GM21825 (cell line): Measurements from ENCODE around the gene MAP7.
"Not testable (repeated sequence)": the region's sequence is repeated elsewhere in the genome, so short reads cannot be mapped to it uniquely, and the experiment has no call there.

ENCODE experiments used
- ATAC-seq: cut with Tn5 transposase; IDR thresholded peaks from one replicate; pipeline ENCODE4 v1.9.1; 2021; ENCODE audit warnings: mild to moderate bottlenecking, moderate library complexity; ENCODE audit not compliant: unreplicated experiment

Gene MAP7

DNA sequence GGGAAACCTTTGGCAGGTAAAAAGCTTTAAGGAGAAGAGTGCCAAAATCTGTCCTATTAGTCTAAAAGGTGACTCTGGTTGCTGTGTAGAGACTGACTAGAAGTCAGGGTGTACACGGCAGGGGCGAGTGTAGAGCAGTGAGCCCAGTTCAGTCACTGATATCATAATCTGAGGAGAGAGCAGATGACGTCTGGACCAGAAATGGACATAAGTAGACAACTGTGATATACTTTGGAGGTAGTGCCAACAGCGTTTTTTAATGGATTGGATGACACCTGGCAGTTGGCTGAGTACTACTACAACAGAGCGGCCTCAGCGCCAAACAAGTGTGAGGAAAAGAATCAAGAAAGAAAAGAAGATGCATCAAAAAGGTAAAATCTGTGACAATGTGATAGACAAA, 76.0 kb downstream of the MAP7 start:
- no peak for ATAC-seq

DNA sequence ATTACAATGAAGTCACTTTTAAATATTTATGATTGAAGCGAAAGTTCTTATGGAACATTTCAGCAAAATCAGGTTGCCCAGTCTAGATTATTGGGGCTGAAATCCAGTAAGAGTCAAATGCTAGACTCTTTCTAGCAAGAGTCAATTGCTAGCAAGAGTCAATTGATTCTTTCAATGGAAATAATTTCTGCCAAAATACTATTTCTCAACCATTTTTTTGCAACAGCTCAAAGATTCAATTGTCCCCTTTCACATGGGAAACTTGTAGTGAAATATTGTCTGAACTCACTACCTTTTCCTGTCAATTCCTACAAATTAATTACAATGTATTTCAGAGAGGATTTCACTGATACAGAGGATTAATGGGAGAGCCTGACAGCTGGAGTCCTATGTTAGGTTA, 78.3 kb downstream of the MAP7 start:
- ATAC-seq, result no peak

DNA sequence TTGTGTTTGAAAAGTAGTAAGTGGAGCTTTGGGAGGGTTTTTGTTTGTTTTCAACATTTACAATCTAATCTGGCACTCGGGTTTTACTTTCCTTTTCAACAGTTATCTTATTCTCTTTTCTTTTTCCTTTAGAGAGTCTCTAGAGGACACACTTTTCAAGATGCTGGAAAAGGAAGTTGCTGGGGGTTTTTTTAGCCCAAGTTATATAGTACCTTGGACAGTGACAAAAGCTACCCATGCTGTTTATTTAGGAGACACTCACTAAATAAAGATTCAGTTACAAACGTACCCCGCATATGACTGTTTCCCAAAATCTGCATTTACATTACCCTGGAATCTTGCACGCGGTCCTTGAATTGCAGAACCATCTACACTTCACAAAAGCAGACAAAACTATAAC, 78.8 kb downstream of the MAP7 start:
- ATAC-seq, result no peak

DNA sequence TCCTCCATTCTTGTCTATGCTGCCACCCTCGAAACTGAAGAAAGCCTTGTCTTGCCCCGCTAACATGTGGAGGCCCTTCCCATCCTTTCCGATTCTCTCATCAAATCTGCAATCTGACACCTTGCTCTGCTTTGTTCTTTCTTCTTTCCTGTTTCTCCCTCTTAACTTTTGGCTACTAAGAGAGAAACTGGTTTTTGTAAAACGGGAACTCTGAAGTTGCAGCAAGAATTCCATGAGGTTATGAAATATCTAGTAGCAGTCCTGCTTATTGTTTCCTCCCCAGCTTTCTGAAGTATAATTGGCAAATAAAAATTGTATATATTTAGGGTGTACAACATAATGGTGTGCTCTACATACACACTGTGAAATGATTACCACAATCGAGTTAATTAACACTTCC, 80.2 kb downstream of the MAP7 start:
- no peak for ATAC-seq

DNA sequence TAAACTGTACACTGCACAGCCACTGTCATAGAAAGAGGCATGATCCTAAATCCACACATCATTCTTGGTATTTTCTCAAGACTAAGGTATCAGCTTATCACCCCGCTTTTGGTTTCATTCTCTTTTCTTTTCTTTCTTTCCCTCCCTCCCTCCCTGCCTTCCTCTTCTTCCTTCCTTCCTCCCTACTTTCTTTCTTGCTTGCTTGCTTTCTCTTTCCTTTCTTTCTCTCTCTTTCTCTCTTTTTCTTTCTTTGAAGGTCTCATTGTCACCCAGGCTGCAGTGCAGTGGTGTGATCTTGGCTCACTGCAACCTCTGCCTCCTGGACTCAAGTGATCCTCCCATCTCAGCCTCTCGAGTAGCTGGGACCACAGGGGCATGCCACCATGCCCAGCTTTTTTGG, 81.1 kb downstream of the MAP7 start:
- no peak for ATAC-seq

DNA sequence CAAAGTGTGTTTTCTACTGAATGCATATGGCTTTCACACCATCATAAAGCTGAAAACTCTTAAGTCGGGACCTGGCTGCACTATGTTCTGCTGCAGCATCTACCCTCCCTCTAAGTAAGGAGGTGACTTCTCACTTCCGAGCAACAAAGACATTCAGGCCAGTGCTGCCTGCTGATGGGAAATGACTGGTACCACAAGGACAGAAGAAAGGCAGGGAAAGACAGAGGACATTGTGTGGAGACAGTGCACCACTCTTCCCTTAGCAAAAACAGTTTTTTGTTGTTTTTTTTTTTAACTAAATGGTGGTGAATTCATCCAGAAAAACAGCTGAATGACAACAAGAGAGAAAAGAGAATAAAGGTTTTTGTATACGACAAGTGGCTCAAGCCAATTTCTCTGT, 81.5 kb downstream of the MAP7 start:
- ATAC-seq, result no peak

DNA sequence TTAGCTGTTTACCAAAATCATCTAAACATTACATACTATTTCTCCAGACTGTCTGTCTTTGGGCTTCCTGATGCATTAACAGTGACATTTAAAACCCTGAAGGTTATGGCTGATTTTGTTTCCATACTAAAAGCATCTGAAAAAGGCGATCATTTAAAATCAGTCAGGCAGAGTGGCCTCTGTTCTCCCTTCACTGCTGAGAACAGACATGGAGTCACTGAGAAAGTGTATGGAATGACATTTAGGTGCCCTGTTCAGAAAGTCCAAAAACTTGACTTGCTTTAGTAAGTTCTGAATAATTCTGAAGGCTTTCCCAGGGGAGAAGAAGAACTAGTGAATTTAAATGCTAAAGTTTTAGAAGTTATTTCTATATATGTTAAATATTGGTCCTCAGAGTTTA, 83.0 kb downstream of the MAP7 start:
- ATAC-seq, result no peak

DNA sequence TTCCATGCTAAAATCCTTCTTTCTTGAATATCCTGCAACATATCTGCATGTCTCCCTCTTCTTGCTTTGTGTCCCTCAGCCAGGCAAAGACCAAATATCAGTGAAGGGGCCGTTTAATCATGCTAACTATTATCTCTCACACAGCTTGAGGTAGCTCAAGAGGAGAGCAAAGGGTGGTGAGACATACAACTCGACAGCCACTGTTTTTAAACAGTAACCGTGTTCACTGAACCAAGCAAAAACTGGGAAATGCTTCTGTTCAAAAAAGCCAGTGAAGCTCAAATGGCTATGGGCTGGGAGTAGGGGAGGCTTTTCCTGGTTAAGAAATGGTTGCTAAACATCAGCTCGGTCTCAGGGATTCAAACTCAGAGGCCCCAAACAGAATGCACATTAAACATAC, 83.4 kb downstream of the MAP7 start:
- no peak for ATAC-seq

DNA sequence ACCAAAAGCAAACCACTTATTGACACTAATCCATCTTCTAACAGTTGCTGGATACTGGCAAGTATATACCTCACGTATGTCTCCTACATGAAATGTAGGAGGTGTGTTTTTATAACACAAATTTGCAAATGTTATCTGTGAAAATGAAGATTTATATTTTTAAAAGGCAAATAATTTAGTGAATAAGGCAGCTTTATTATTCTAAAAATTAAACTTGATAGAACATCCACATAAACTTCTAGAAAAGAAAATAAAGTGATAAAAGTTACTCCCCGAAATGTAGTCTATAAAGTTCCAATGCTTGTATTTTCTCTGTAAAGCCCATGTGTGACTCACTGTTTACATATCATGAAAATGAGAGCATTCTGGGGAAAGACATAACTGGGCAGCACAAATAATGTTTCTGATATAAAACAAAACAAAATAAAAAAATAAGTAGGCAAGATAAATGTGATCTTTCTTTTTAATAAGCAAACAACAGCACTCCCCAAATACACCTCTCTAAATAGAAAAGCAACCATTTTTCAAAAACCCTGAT, 84.4 kb downstream of the MAP7 start:
- no peak for ATAC-seq

DNA sequence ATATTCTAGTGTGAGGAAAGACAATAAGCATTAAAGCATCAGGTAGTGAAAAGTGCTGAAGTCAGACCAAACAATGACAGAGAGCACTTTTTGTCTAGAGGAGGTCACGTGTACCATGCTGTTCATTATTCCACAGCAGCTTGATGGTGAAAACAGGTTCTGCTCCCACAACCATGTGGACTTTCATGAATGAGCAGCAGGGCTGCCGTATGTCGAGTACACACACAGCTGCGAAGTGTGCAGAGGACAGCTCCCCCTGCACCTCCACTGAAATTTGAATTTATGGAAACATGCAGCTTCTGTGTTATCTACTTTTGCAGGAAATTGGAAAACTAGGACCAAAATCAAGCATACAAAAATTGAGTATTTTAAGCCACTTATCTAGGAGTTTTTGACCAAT, 85.3 kb downstream of the MAP7 start:
- ATAC-seq, result no peak

DNA sequence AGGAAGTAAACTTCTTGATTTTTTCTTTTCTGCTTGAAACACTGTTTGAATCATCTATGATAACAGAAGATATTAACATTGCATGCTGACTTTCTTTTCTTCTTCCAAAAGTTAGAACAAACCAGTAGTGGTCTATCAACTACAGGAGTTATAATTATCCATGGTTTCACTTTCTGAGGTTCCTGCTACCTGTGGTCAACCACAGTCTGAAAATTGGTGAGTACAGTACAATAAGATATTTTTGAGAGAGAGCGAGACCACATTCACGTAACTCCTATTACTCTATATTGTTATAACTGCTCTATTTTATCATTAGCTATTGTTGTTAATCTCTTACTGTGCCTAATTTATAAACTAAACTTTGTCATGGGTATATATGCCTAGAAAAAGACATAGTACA, 86.1 kb downstream of the MAP7 start:
- no peak for ATAC-seq

DNA sequence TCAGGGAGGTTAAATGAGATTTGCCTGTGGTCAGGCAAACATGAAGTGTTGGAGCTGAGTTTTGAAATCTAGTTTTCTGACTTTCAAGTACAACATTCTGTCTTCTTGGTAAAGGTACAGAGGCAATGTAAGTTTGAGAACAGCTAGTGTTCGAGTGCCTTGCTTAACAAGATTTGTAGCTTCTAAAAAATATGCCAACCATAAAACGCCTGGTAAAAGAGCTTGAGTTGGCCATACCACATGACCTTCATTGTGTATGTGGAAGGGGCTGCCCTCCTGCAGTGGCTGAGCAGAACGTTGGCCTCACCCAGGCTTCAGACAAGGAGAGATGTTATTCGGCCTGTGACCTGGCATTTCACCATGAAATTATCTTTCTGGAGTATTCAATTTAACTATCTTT, 86.5 kb downstream of the MAP7 start:
- no peak for ATAC-seq

DNA sequence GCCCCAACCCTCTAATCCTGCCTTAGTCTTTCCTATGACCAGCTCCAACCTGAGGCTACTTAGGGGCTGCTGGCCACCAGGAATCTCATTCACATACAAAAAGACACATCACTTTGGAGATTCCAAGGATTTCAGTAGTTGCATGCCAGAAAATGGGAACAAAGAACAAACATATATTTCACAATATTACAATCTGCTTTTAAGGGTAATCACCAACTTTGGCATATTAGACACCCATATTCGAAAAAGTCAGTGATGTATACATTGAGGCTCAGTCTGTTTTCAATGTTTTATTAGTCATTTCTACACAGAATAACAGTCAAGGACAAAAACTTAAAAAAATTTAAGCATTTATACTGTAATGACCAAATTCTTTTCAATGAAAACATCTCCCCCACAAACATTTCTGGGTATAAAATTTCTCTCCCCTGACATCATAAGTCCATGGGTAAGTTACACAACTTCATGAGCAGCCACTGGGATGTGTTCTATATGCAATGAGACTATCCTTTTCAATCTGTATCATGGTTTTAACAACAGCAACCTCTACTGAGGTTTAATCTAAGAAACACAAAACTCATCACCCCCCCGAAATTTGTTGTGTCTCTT, 103.5 kb downstream of the MAP7 start:
- ATAC-seq, result no peak

DNA sequence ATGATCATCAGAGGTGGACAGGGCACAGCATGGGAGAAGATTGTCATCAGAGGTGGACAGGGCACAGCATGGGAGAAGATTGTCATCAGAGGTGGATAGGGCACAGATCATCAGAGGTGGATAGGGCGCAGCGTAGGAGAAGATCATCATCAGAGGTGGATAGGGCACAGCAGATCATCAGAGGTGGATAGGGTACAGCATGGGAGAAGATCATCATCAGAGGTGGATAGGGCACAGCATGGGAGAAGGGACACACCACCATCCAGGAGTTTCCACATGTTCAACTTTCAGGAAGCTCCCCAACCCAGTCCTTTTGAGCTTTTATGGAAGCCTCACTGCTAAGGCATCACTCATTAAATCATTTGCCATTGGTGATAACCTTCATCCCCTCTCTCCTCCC, 104.1 kb downstream of the MAP7 start:
- no peak for ATAC-seq

DNA sequence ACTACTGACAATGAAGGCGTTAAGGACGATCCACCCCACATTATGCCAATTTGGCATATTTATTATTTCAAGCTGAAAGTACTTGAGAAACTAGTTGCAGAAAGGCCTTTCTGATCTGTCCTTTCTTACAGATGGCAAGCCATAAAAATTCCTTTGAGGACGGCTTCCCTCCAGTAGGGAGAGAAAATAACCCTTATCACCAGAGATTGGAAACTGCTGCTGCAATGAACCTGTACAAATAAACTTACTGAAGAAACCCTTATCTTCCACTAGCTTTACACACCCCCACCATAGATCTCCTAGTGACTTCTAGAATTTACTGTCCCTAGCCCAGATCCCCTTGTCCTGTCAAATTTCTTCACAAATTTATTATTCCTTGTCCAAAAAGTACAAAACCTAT, 105.2 kb downstream of the MAP7 start:
- no peak for ATAC-seq

DNA sequence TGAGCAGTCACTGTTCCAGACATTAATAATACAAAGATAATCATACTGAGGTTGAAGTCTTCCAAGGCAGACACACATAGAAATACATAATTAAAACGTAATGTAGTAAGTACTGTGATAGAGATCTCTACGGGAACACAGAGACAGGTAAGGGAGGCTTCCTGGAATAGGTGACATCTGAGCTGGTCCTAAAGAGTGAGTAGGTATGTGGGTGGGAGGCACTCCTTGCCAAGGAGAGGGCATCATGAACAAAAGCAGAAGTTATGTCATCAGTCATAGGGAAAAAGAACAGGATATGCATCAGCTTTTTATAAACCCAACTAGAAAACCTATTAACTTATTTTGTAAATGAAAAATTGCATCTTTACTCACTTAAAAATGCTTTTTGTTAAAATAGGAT, 110.0 kb downstream of the MAP7 start:
- ATAC-seq, result no peak

DNA sequence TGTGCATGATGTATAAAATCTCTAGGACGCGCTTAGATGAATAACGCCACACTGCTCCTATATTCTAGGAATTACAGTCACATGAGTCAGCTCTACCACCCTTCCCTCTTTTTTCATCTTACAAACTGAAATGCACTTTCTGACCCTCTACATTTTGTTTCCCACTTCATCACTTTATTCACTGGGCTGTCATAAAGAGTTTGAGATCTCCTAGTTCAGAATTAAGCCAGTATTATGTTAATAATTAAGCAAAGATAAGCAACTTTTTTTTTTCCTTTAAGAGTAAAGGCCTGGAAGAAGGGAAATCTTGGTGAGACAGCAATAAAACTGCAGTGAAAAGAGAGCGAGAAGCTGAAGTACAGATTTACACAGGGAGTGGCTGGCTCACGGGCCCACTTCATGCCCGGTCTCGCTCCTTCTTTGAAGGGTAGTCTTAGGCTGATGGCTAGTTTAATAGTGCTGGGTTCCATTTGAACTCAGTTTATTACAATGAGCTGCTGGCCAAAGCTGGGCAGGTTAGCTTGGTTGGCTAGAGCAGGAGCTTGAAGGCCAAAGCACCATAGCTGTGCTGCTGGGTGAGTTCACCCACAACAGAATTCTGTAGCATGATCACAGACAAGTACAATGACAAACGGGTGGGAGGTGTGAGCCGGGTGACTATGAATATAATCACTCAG, 110.6 kb downstream of the MAP7 start:
- ATAC-seq, result no peak

DNA sequence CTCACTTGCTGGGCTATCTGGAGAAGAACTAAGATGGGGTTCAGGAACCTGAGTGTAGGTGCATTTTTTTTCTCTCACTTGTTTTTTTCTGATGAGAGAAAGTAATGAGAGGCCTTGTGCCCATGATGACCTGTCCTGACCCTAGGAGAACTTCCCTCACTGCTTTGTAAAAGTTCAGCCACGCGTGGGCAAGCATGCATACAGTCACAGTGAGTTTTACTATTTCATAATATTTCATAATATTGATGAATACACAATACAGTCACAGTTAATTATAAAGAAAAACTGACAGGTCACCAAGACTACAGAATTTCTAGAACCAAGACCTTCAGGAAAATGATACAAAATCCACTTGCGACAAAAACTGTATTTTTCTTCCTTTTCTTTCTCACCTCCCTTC, 111.8 kb downstream of the MAP7 start:
- no peak for ATAC-seq

DNA sequence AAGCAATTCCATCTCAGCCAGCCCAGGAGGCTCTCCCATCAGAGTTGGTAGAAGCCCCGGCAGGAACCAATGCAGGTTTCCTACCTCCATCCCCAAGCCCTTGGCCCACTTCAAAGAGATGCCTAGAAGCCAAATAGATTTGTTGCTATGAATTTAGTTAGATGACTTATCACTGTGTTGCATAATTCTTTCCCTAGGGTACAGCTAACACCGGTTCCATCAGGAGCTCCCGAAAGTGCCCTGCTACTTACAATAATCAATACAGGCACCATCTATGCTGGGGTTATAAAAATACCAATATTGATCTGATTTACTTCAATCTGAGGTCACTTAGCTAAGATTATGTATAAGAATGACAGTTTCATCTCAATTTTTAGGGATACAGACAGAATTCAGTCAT, 113.0 kb downstream of the MAP7 start:
- no peak for ATAC-seq

DNA sequence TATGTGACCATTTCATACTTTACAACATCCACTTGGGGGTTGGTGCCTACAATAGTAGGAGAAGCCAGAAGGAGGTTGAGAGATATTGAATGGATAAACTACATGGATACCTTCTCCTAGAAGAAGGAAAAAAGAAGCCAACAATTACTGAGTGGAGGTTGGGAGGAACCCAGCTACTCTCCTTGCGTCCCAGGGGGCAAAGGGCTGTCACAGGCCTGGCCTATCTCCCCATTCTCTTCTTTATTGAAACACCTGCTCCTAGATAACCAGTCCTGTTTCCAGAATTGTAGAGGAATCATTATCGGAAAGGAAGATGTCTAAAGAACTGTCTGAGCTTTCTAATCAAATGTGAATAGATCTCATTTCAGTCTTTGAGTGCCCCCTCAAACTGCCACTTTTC, 115.1 kb downstream of the MAP7 start:
- no peak for ATAC-seq

DNA sequence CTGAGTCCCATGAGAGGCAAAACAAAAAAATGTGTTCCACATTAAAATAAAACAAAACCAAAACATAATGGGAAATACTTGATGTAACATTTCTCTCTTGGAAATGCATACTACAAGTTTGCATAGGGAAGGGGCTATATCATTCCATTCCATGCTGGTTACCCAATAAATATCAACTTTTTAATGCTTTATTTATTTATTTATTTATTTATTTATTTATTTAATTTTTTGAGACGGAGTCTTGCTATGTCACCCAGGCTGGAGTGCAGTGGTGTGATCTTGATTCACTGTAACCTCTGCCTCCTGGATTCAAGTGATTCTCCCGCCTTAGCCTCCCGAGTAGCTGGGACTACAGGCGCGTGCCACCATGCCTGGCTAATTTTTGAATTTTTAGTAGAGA, 118.9 kb downstream of the MAP7 start:
- not testable (repeated sequence) for ATAC-seq

DNA sequence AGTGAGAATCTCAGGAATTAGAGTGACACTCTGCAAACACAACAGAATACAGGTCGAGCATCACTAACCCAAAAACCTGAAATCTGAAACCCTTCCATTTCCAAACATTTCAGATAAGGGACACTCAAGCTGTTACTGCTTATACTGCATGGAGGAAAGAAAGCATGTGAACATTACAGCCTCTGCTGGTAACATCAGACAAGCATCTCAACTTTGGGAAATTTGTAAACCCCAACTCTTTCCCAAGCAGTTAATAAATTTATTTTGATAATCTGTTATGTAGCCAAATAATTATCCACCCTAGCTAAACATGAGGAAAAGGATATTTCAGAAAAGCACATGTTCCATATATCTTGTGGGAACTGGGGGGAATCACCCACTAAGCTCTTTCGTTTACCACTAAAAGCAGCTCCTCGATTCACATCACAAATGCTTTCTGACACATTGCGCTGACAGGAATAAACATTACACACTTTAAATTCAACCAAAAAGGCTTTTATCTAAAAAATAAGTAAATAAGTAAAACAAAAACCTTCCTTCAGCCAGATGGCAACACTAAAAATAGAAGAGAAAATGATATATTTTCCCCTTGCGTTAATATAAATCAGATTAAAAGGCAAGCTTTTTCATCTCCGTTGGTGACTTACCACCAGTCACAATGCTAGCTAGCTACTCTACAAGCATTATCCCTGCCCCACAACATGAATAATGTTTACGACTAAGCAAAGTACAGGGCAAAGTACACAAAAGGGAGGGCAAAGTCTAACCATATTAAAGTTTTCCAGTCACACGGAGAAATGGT, 120.8 kb downstream of the MAP7 start:
- no peak for ATAC-seq
